Endothelial cell of umbilical vein (primary cell): ENCODE results near the gene DEGS1.

ENCODE experiments used
- EZH2 ChIP-seq: IDR thresholded peaks from 2 replicates; pipeline ENCODE4 v1.6.1; 2012; ENCODE audit warnings: borderline replicate concordance, low read depth, mild to moderate bottlenecking, moderate library complexity, low read length, inconsistent platforms; ENCODE audit not compliant: severe bottlenecking
- POLR2A ChIP-seq: IDR thresholded peaks from 2 replicates; pipeline ENCODE4 v1.6.1; 2012; ENCODE audit warnings: low read depth, mild to moderate bottlenecking, control low read depth, low read length
- POLR2AphosphoS5 ChIP-seq: IDR thresholded peaks from 2 replicates; pipeline ENCODE4 v1.6.1; 2012; ENCODE audit warnings: low read depth, mild to moderate bottlenecking, control low read depth, low read length, moderate library complexity; ENCODE audit not compliant: insufficient read depth
- TF ChIP-seq, protein P1 (sequence below), 2 donors: IDR thresholded peaks; 1 replicate in 1 of 2; 2 replicates in 1 of 2; pipeline ENCODE4 v1.5.1; 2011; ENCODE audit warnings: low read length in 2 of 2, mild to moderate bottlenecking in 2 of 2, moderate library complexity in 2 of 2, control low read depth in 1 of 2, inconsistent platforms in 1 of 2, low read depth in 1 of 2; ENCODE audit not compliant: insufficient read depth in 1 of 2; ENCODE audit errors: extremely low read depth in 1 of 2

DNA sequence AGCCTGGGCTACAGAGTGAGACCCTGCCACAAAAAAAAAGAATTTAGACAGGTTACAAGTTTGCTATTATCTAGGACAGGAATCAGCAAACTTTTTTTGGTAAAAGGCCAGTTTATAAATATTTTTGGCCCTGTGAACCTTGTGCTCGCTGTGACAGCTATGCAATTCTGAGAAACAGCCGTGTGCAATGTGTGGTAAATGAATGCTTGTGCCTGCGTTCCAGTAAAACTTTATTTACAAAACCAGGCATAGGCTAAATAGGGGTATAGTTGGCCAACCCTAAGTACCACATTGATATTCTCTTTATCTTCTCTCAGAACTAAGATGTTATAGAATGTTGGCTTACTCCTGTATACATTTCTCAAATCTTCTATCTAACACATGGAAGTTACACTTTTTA, 44.8 kb upstream of the DEGS1 start:
- TF ChIP-seq, protein P1, sequence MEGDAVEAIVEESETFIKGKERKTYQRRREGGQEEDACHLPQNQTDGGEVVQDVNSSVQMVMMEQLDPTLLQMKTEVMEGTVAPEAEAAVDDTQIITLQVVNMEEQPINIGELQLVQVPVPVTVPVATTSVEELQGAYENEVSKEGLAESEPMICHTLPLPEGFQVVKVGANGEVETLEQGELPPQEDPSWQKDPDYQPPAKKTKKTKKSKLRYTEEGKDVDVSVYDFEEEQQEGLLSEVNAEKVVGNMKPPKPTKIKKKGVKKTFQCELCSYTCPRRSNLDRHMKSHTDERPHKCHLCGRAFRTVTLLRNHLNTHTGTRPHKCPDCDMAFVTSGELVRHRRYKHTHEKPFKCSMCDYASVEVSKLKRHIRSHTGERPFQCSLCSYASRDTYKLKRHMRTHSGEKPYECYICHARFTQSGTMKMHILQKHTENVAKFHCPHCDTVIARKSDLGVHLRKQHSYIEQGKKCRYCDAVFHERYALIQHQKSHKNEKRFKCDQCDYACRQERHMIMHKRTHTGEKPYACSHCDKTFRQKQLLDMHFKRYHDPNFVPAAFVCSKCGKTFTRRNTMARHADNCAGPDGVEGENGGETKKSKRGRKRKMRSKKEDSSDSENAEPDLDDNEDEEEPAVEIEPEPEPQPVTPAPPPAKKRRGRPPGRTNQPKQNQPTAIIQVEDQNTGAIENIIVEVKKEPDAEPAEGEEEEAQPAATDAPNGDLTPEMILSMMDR (IDR thresholded peaks at IDR 0.05; ENCODE audit: extremely low read depth in 1 of 2, insufficient read depth in 1 of 2, low read depth in 1 of 2, low read length in 2 of 2) = no peak
- no peak for TF ChIP-seq EZH2
- TF ChIP-seq POLR2A = no peak
- TF ChIP-seq POLR2AphosphoS5 = no peak
